IMR-90 (cell line): Measurements from ENCODE around the gene C16orf82. TPM values are rescaled to one million over a fixed set of nuclear protein-coding genes. Genes with fewer than 3 reads are reported as not detected.

ENCODE experiments used
- ATAC-seq: fragments of 200-7000 bp; cut with Tn5 transposase; 2 replicates; pipeline ENCODE4 v1.9.1; 2020; ENCODE audit warnings: low read depth, mild to moderate bottlenecking, moderate library complexity
- BruUV-seq: library from RNA; stranded (reverse); fragments of 400-500 nt; replicated peaks from 2 replicates; lab custom pipeline; 2021; lab: Mats Ljungman, UMichigan
- CTCF ChIA-PET: fragments of 300-600 bp; formaldehyde crosslinking; extraction: SDS; loops from one replicate; lab custom pipeline; 2021; ENCODE audit warnings: antibody characterized with exemption; lab: Yijun Ruan, JAX
- POLR2A ChIA-PET: fragments of 300-600 bp; sonication (Branson Sonifier 250); formaldehyde crosslinking; loops from one replicate; lab custom pipeline; 2022; ENCODE audit warnings: antibody characterized with exemption; ENCODE audit not compliant: unreplicated experiment; lab: Charles Lee
- DNase-seq: peaks from one replicate; pipeline ENCODE4 v3.0.0; 2013
- H2AFZ ChIP-seq: replicated peaks from 2 replicates; pipeline ENCODE3; 2013; ENCODE audit warnings: low read length, mild to moderate bottlenecking; ENCODE audit not compliant: poor library complexity
- H2AK5ac ChIP-seq: 2 replicates; pipeline ENCODE4 v1.6.1; 2013; ENCODE audit warnings: low read depth, low read length, inconsistent platforms
- H2AK9ac ChIP-seq: replicated peaks from 2 replicates; pipeline ENCODE3; 2013; ENCODE audit warnings: mild to moderate bottlenecking, low read depth, low read length, moderate library complexity; ENCODE audit not compliant: poor library complexity
- H2BK120ac ChIP-seq: 2 replicates; pipeline ENCODE4 v1.6.1; 2013; ENCODE audit warnings: low read depth, low read length, inconsistent platforms
- H2BK15ac ChIP-seq: 3 replicates; pipeline ENCODE4 v1.6.1; 2013; ENCODE audit warnings: low read depth, low read length, inconsistent platforms
- H2BK20ac ChIP-seq: 2 replicates; pipeline ENCODE4 v1.6.1; 2013; ENCODE audit warnings: low read depth, mild to moderate bottlenecking, inconsistent platforms, low read length, moderate library complexity
- H2BK5ac ChIP-seq: 2 replicates; pipeline ENCODE4 v1.6.1; 2013; ENCODE audit warnings: mild to moderate bottlenecking, low read depth, low read length, inconsistent platforms; ENCODE audit not compliant: poor library complexity, severe bottlenecking
- H3K14ac ChIP-seq: replicated peaks from 2 replicates; pipeline ENCODE4 v1.6.1; 2013; ENCODE audit warnings: low read depth, low read length, inconsistent platforms
- H3K18ac ChIP-seq: 2 replicates; pipeline ENCODE4 v1.6.1; 2013; ENCODE audit warnings: low read depth, low read length, control low read depth
- H3K23ac ChIP-seq: 2 replicates; pipeline ENCODE4 v1.6.1; 2013; ENCODE audit warnings: low read depth, low read length, inconsistent platforms
- H3K27ac ChIP-seq: 2 replicates; pipeline ENCODE4 v1.5.1; 2013; ENCODE audit warnings: mild to moderate bottlenecking, control low read depth, low read length; ENCODE audit not compliant: insufficient read depth
- H3K27me3 ChIP-seq: 2 replicates; pipeline ENCODE4 v1.6.1; 2013; ENCODE audit warnings: low read length; ENCODE audit not compliant: control insufficient read depth, insufficient read depth
- H3K36me3 ChIP-seq: 2 replicates; pipeline ENCODE4 v1.6.1; 2013; ENCODE audit warnings: low read length, mixed read lengths; ENCODE audit not compliant: control insufficient read depth, insufficient read depth
- H3K4ac ChIP-seq: 2 replicates; pipeline ENCODE4 v1.6.1; 2013; ENCODE audit warnings: low read depth, low read length, inconsistent platforms
- H3K4me1 ChIP-seq: 2 replicates; pipeline ENCODE4 v1.6.1; 2013; ENCODE audit warnings: low read length, mixed read lengths; ENCODE audit not compliant: control insufficient read depth, insufficient read depth
- H3K4me2 ChIP-seq: 2 replicates; pipeline ENCODE4 v1.6.1; 2013; ENCODE audit warnings: low read depth, mild to moderate bottlenecking, control low read depth, low read length, moderate library complexity
- H3K4me3 ChIP-seq: 2 replicates; pipeline ENCODE4 v1.5.1; 2013; ENCODE audit warnings: low read depth, mild to moderate bottlenecking, control low read depth, low read length, moderate library complexity; ENCODE audit not compliant: insufficient read depth
- H3K56ac ChIP-seq: 2 replicates; pipeline ENCODE4 v1.6.1; 2013; ENCODE audit warnings: low read length, inconsistent platforms; ENCODE audit not compliant: insufficient read depth; ENCODE audit errors: extremely low read depth
- H3K79me1 ChIP-seq, 2 experiments: 2 replicates each; pipeline ENCODE4 v1.6.1; 2013; ENCODE audit warnings: low read length in 2 of 2, inconsistent platforms in 1 of 2, low read depth in 1 of 2
- H3K9ac ChIP-seq: 2 replicates; pipeline ENCODE4 v1.6.1; 2013; ENCODE audit warnings: low read depth, low read length, control low read depth
- H3K9me1 ChIP-seq: 2 replicates; pipeline ENCODE4 v1.6.1; 2013; ENCODE audit warnings: low read length, inconsistent platforms; ENCODE audit not compliant: insufficient read depth
- H3K9me3 ChIP-seq: 2 replicates; pipeline ENCODE4 v1.6.1; 2013; ENCODE audit warnings: low read length; ENCODE audit not compliant: control insufficient read depth, insufficient read depth
- H4K20me1 ChIP-seq: 2 replicates; pipeline ENCODE4 v1.6.1; 2013; ENCODE audit warnings: low read length, inconsistent platforms; ENCODE audit not compliant: insufficient read depth
- H4K5ac ChIP-seq: 2 replicates; pipeline ENCODE4 v1.6.1; 2013; ENCODE audit warnings: mild to moderate bottlenecking, low read depth, low read length, control low read depth
- H4K8ac ChIP-seq, 2 experiments: 2 replicates each; pipeline ENCODE4 v1.6.1; 2013; ENCODE audit warnings: low read depth in 2 of 2, low read length in 2 of 2, control low read depth in 1 of 2, inconsistent platforms in 1 of 2
- H4K91ac ChIP-seq: 2 replicates; pipeline ENCODE4 v1.6.1; 2013; ENCODE audit warnings: low read depth, low read length, inconsistent platforms; ENCODE audit not compliant: insufficient read depth
- BHLHE40 ChIP-seq: fragments of 150-350 bp; IDR thresholded peaks from 2 replicates; pipeline ENCODE4 v1.6.1; 2016; ENCODE audit warnings: mild to moderate bottlenecking, low read depth, low read length
- CEBPB ChIP-seq: IDR thresholded peaks from 2 replicates; pipeline ENCODE4 v1.6.1; 2012; ENCODE audit warnings: low read depth, low read length, improper control_type of control experiment
- CHD1 ChIP-seq: IDR thresholded peaks from 2 replicates; pipeline ENCODE4 v1.6.1; 2012; ENCODE audit warnings: low read depth, low read length, improper control_type of control experiment
- FOS ChIP-seq: fragments of 150-350 bp; IDR thresholded peaks from 2 replicates; pipeline ENCODE4 v1.6.1; 2016; ENCODE audit warnings: low read depth, low read length
- MAFK ChIP-seq: IDR thresholded peaks from 2 replicates; pipeline ENCODE4 v1.6.1; 2012; ENCODE audit warnings: low read depth, low read length, improper control_type of control experiment
- MAZ ChIP-seq: IDR thresholded peaks from 2 replicates; pipeline ENCODE4 v1.6.1; 2012; ENCODE audit warnings: low read depth, mild to moderate bottlenecking, low read length, improper control_type of control experiment, moderate library complexity, borderline replicate concordance
- MXI1 ChIP-seq: IDR thresholded peaks from 2 replicates; pipeline ENCODE4 v1.6.1; 2012; ENCODE audit warnings: low read depth, mild to moderate bottlenecking, low read length, moderate library complexity, borderline replicate concordance
- NFE2L2 ChIP-seq: fragments of 150-350 bp; IDR thresholded peaks from 2 replicates; pipeline ENCODE4 v1.6.1; 2016; ENCODE audit warnings: low read depth, mild to moderate bottlenecking, low read length
- POLR2A ChIP-seq: IDR thresholded peaks from 2 replicates; pipeline ENCODE4 v1.6.1; 2012; ENCODE audit warnings: mild to moderate bottlenecking, low read depth, low read length
- RAD21 ChIP-seq: IDR thresholded peaks from 2 replicates; pipeline ENCODE4 v1.6.1; 2012; ENCODE audit warnings: low read length, improper control_type of control experiment
- RCOR1 ChIP-seq: IDR thresholded peaks from 2 replicates; pipeline ENCODE4 v1.6.1; 2012; ENCODE audit warnings: mild to moderate bottlenecking, low read length, improper control_type of control experiment; ENCODE audit not compliant: insufficient replicate concordance
- RFX5 ChIP-seq: IDR thresholded peaks from 2 replicates; pipeline ENCODE4 v1.8.0; 2012; ENCODE audit warnings: low read depth, mild to moderate bottlenecking, low read length, moderate library complexity
- SMC3 ChIP-seq: fragments of 150-350 bp; IDR thresholded peaks from 2 replicates; pipeline ENCODE4 v1.6.1; 2016; ENCODE audit warnings: low read depth, mild to moderate bottlenecking, antibody characterized with exemption, low read length, moderate library complexity
- WGBS, 2 experiments: methylation state at CpG; one replicate each; pipeline versions ENCODE4 v1.1.5 to v1.1.7; 2013; ENCODE audit warnings: missing lambda C conversion rate in 2 of 2; ENCODE audit not compliant: insufficient read length in 1 of 2; ENCODE audit errors: extremely low coverage in 2 of 2; 5-methylcytosine and 5-hydroxymethylcytosine counted together
- dilution Hi-C: fragments of 300-500 bp; cut with HindIII; formaldehyde crosslinking; loops from one replicate; pipeline ENCODE4 v1.14.3; 2018; ENCODE audit warnings: low sequenced_read_pairs; ENCODE audit not compliant: unreplicated experiment
- in situ Hi-C: fragments of 300-500 bp; cut with MboI; formaldehyde crosslinking; loops from 3 replicates; pipeline ENCODE4 v1.14.3; 2019; ENCODE audit warnings: low sequenced_read_pairs, inconsistent platforms, mixed read lengths
- intact Hi-C: fragments of 100-400 bp; cut with micrococcal nuclease; formaldehyde crosslinking; loops from 2 replicates; pipeline ENCODE4 v1.10.0; 2022
- polyA plus RNA-seq, 3 experiments: library from polyadenylated mRNA; depleted of rRNA; stranded (reverse); fragments of >200 nt; gene quantifications; 2 replicates each; pipeline ENCODE4 v1.2.3, GENCODE V29; 2012; ENCODE audit warnings: low replicate concordance in 1 of 3
- total RNA-seq: library from RNA; depleted of rRNA; stranded (reverse); fragments of >200 nt; gene quantifications from 2 replicates; pipeline ENCODE4 v1.2.3, GENCODE V29; 2012
- TF ChIP-seq, protein P1 (sequence below): conservative IDR thresholded peaks from 2 replicates; pipeline ENCODE4 v1.5.1; 2012; ENCODE audit warnings: mild to moderate bottlenecking, low read depth, low read length, improper control_type of control experiment
- TF ChIP-seq, protein P2 (sequence below): fragments of 150-350 bp; IDR thresholded peaks from 2 replicates; pipeline ENCODE4 v1.6.1; 2016; ENCODE audit warnings: low read depth, mild to moderate bottlenecking, low read length, moderate library complexity, borderline replicate concordance
- TF ChIP-seq, protein P3 (sequence below): fragments of 150-350 bp; IDR thresholded peaks from 2 replicates; pipeline ENCODE4 v1.6.1; 2017; ENCODE audit warnings: mild to moderate bottlenecking, antibody characterized with exemption, low read length, low read depth

The C16orf82 gene
- total and polyA plus RNA-seq, 2 of the 4 experiments (the other 2 are of a cell fraction): not detected

DNA sequence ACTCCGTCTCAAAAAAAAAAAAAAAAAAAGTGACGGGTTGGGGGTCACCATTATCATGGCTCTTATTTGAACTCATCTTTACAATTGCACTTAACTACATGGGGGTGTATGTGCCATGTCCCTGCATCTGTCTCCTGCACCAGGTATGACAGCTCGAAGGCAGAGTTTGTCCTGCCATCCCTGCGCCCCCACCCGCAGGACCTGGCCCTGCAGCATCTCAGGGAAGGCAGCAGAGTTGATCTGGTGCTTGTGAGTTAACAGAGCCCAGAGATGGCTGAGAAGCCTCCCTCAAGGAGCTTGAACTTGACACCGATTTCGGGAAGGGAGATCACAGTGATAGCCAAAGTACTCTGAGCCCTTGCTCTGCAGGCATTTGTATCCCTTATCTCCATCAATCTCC, 44.8 kb downstream of the C16orf82 start:
- no peak overlapping the region for H3K4me2 ChIP-seq
- no peak overlapping the region for H3K27ac ChIP-seq
- ChIA-PET CTCF (interaction anchor here (2.2 to 2.3 kb wide), 2 partner anchors 1268 to 1835 kb away, joined by 8 to 9 read pairs; no protein-coding TSS in a partner anchor), POLR2A (no interaction called here)
- dilution Hi-C loops: no loop called here
- DNase-seq: no peak
- H4K20me1 ChIP-seq: no peaks in the 10 kb centered on the region
- no peak overlapping the region for H2AFZ ChIP-seq
- no peak overlapping the region for H4K5ac ChIP-seq
- H3K79me1 ChIP-seq: no peaks in the 10 kb centered on the region
- H3K9ac ChIP-seq: no peak overlapping the region
- ATAC-seq: no peak
- WGBS, 2 experiments: no CpG with 5 or more reads among the region's 7 CpGs
- no peak overlapping the region for H3K14ac ChIP-seq
- no peak overlapping the region for H2BK5ac ChIP-seq
- in situ Hi-C loops: loop anchor here (5.0 kb wide), 2 partner anchors 1274 to 1829 kb away; no protein-coding TSS in a partner anchor
- no peak overlapping the region for H2BK120ac ChIP-seq
- no peak overlapping the region for H4K8ac ChIP-seq
- H2AK9ac ChIP-seq: no peak overlapping the region
- H2BK20ac ChIP-seq: no peak overlapping the region
- H3K27me3 ChIP-seq: no peaks in the 10 kb centered on the region
- intact Hi-C loops: loop anchor here (2.0 to 5.0 kb wide), 2 partner anchors 256 to 345 kb away; no protein-coding TSS in a partner anchor
- no peak for TF ChIP-seq CHD1
- no peak for TF ChIP-seq RAD21
- TF ChIP-seq CEBPB: no peak
- no peak for TF ChIP-seq NFE2L2
- TF ChIP-seq, protein P1, sequence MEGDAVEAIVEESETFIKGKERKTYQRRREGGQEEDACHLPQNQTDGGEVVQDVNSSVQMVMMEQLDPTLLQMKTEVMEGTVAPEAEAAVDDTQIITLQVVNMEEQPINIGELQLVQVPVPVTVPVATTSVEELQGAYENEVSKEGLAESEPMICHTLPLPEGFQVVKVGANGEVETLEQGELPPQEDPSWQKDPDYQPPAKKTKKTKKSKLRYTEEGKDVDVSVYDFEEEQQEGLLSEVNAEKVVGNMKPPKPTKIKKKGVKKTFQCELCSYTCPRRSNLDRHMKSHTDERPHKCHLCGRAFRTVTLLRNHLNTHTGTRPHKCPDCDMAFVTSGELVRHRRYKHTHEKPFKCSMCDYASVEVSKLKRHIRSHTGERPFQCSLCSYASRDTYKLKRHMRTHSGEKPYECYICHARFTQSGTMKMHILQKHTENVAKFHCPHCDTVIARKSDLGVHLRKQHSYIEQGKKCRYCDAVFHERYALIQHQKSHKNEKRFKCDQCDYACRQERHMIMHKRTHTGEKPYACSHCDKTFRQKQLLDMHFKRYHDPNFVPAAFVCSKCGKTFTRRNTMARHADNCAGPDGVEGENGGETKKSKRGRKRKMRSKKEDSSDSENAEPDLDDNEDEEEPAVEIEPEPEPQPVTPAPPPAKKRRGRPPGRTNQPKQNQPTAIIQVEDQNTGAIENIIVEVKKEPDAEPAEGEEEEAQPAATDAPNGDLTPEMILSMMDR: no peak
- no peak for TF ChIP-seq SMC3
- TF ChIP-seq FOS: no peak
- TF ChIP-seq, protein P2, sequence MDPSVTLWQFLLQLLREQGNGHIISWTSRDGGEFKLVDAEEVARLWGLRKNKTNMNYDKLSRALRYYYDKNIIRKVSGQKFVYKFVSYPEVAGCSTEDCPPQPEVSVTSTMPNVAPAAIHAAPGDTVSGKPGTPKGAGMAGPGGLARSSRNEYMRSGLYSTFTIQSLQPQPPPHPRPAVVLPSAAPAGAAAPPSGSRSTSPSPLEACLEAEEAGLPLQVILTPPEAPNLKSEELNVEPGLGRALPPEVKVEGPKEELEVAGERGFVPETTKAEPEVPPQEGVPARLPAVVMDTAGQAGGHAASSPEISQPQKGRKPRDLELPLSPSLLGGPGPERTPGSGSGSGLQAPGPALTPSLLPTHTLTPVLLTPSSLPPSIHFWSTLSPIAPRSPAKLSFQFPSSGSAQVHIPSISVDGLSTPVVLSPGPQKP: no peak
- no peak for TF ChIP-seq RCOR1
- no peak for TF ChIP-seq POLR2A
- TF ChIP-seq BHLHE40: no peak
- TF ChIP-seq MAFK: no peak
- TF ChIP-seq MXI1: no peak
- no peak for TF ChIP-seq RFX5
- no peak for TF ChIP-seq MAZ
- TF ChIP-seq, protein P3, sequence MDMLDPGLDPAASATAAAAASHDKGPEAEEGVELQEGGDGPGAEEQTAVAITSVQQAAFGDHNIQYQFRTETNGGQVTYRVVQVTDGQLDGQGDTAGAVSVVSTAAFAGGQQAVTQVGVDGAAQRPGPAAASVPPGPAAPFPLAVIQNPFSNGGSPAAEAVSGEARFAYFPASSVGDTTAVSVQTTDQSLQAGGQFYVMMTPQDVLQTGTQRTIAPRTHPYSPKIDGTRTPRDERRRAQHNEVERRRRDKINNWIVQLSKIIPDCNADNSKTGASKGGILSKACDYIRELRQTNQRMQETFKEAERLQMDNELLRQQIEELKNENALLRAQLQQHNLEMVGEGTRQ: no peak
- BruUV-seq: no TSS peak
- H4K91ac ChIP-seq: no peak overlapping the region
- H2BK15ac ChIP-seq: no peak overlapping the region
- no peaks in the 10 kb centered on the region for H3K36me3 ChIP-seq
- H3K56ac ChIP-seq: no peak overlapping the region
- no peak overlapping the region for H3K23ac ChIP-seq
- H2AK5ac ChIP-seq: no peak overlapping the region
- H3K4me1 ChIP-seq: no peaks in the 10 kb centered on the region
- no peak overlapping the region for H3K4ac ChIP-seq
- H3K4me3 ChIP-seq: no peak overlapping the region
- no peak overlapping the region for H3K18ac ChIP-seq
- H3K9me1 ChIP-seq: 0 out of 2 replicates have a peak, but pooled peaks cover under 1% of the 10 kb centered on the region
- no peaks in the 10 kb centered on the region for H3K9me3 ChIP-seq
